ENCODE data around the gene MID1.

Gene MID1

GRCh38 chrX:10620121-10620699, at the start of gene MID1 (continued):
- TF ChIP-seq PRDM4 (tag by site-specific recombination; IDR thresholded peaks at IDR 0.05) = no peak
- TF ChIP-seq ZSCAN16 (tag by site-specific recombination; IDR thresholded peaks at IDR 0.05) = no peak
- TF ChIP-seq ZFHX2 (tag by site-specific recombination; conservative IDR thresholded peaks at IDR 0.05) = 0 out of 2 replicates have a peak, but pooled peaks have one; percentile 5

- Histone ChIP-seq H3K4me3 (ENCODE audit: low read depth, low read length) (no peak overlapping the region), H3K4me1 (ENCODE audit: control insufficient read depth, insufficient read depth, low read length) (no peaks in the 10 kb centered on the region), H3K36me3 (ENCODE audit: control insufficient read depth in 2 of 2, insufficient read depth in 1 of 2, low read length in 2 of 2) (no peaks in the 10 kb centered on the region), H3K9me3 (ENCODE audit: control insufficient read depth, insufficient read depth, low read depth, low read length) (no peaks in the 10 kb centered on the region), H3K27ac (ENCODE audit: extremely low read depth, low read depth, low read length) (no peak overlapping the region)
- TF ChIP-seq ZNF776 (tag by site-specific recombination; IDR thresholded peaks at IDR 0.05; ENCODE audit: borderline replicate concordance) (no peak), PRDM10 (tag by site-specific recombination; IDR thresholded peaks at IDR 0.05) (no peak), ZBTB10 (tag by site-specific recombination; IDR thresholded peaks at IDR 0.05) (no peak), ZNF555 (tag by site-specific recombination; conservative IDR thresholded peaks at IDR 0.05) (no peak), YY1 (tag by site-specific recombination; IDR thresholded peaks at IDR 0.05) (no peak), ZNF18 (tag by site-specific recombination; IDR thresholded peaks at IDR 0.05) (no peak), ZBTB1 (tag by site-specific recombination; IDR thresholded peaks at IDR 0.05) (no peak), ZNF768 (tag by site-specific recombination; IDR thresholded peaks at IDR 0.05) (no peak), ZNF146 (tag by site-specific recombination; IDR thresholded peaks at IDR 0.05) (no peak), ZNF677 (tag by site-specific recombination; IDR thresholded peaks at IDR 0.05) (no peak), ZNF274 (IDR thresholded peaks at IDR 0.05; ENCODE audit: low read length) (no peak), ZNF274 (tag by site-specific recombination; IDR thresholded peaks at IDR 0.05; ENCODE audit: borderline replicate concordance) (no peak), ZNF157 (tag by site-specific recombination; IDR thresholded peaks at IDR 0.05) (no peak), GFI1B (tag by site-specific recombination; IDR thresholded peaks at IDR 0.05) (no peak)
- ChIA-PET CTCF (no interaction called here), POLR2A (no interaction called here)
These were observed 46.8 kb upstream of the MID1 start for GRCh38 chrX:10667143-10667542.
